Measurements from ENCODE around the gene MTERF4. TPM values are rescaled to one million over a fixed set of nuclear protein-coding genes. Genes with fewer than 3 reads are reported as not detected.

Gene MTERF4
- total and polyA plus RNA-seq, 10 of the 15 experiments (the other 5 are each of a cell fraction or from before 2014, with no cell fraction given) = 36.7 to 69.1 (median 45.5) TPM

GRCh38 chr2:241148891-241149674 lies 47.0 kb upstream of the MTERF4 start, which contains the start of gene PASK (continued):
- TF ChIP-seq, protein P1, sequence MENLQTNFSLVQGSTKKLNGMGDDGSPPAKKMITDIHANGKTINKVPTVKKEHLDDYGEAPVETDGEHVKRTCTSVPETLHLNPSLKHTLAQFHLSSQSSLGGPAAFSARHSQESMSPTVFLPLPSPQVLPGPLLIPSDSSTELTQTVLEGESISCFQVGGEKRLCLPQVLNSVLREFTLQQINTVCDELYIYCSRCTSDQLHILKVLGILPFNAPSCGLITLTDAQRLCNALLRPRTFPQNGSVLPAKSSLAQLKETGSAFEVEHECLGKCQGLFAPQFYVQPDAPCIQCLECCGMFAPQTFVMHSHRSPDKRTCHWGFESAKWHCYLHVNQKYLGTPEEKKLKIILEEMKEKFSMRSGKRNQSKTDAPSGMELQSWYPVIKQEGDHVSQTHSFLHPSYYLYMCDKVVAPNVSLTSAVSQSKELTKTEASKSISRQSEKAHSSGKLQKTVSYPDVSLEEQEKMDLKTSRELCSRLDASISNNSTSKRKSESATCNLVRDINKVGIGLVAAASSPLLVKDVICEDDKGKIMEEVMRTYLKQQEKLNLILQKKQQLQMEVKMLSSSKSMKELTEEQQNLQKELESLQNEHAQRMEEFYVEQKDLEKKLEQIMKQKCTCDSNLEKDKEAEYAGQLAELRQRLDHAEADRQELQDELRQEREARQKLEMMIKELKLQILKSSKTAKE (IDR thresholded peaks at IDR 0.05; ENCODE audit: low read depth, poor library complexity, severe bottlenecking) = no peak
- TF ChIP-seq HDGF (IDR thresholded peaks at IDR 0.05) (no peak), IRF5 (IDR thresholded peaks at IDR 0.05; ENCODE audit: borderline replicate concordance) (no peak), NRF1 (conservative IDR thresholded peaks at IDR 0.05; ENCODE audit: low read depth, low read length) (no peak), YY1 (IDR thresholded peaks at IDR 0.05; ENCODE audit: low read depth, low read length) (peak; percentile 92), FOXM1 (IDR thresholded peaks at IDR 0.05; ENCODE audit: low read depth, low read length) (no peak), LARP7 (IDR thresholded peaks at IDR 0.05) (peak; percentile 59; the same call in 1 of the 2 replicates), MYB (IDR thresholded peaks at IDR 0.05; ENCODE audit: borderline replicate concordance, low read depth, low read length) (no peak), CEBPB (IDR thresholded peaks at IDR 0.05; ENCODE audit: borderline replicate concordance in 1 of 2, low read depth in 2 of 2, low read length in 2 of 2) (no peak), HDAC2 (IDR thresholded peaks at IDR 0.05) (no peak), BMI1 (IDR thresholded peaks at IDR 0.05; ENCODE audit: borderline replicate concordance) (peak; percentile 56; the same call in 1 of the 2 replicates), ZZZ3 (IDR thresholded peaks at IDR 0.05; ENCODE audit: control insufficient read depth, insufficient read length, low read depth) (no peak), ZSCAN29 (IDR thresholded peaks at IDR 0.05) (no peak), FOXK2 (IDR thresholded peaks at IDR 0.05) (no peak), CREB1 (IDR thresholded peaks at IDR 0.05; ENCODE audit: low read depth) (0 out of 2 replicates have a peak, but pooled peaks have one; percentile 33), CREM (IDR thresholded peaks at IDR 0.05; ENCODE audit: low read depth) (0 out of 2 replicates have a peak, but pooled peaks have one; percentile 28), IRF4 (IDR thresholded peaks at IDR 0.05; ENCODE audit: low read depth, low read length) (no peak), ZNF274 (IDR thresholded peaks at IDR 0.05; ENCODE audit: insufficient read depth, insufficient read length) (no peak), MXI1 (IDR thresholded peaks at IDR 0.05; ENCODE audit: low read depth, low read length) (peak; percentile 90), ZBED1 (IDR thresholded peaks at IDR 0.05; ENCODE audit: borderline replicate concordance) (no peak), ZNF622 (IDR thresholded peaks at IDR 0.05) (no peak), TCF12 (IDR thresholded peaks at IDR 0.05; ENCODE audit: low read depth, low read length) (no peak), IRF3 (IDR thresholded peaks at IDR 0.05) (peak; percentile 79), KAT2A (conservative IDR thresholded peaks at IDR 0.05; ENCODE audit: control insufficient read depth, low read depth, low read length) (no peak), NBN (IDR thresholded peaks at IDR 0.05) (no peak)
- TF ChIP-seq, protein P2, sequence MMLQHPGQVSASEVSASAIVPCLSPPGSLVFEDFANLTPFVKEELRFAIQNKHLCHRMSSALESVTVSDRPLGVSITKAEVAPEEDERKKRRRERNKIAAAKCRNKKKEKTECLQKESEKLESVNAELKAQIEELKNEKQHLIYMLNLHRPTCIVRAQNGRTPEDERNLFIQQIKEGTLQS (IDR thresholded peaks at IDR 0.05; ENCODE audit: borderline replicate concordance, extremely low read depth, low read depth, low read length) = no peak
- TF ChIP-seq, protein P3, sequence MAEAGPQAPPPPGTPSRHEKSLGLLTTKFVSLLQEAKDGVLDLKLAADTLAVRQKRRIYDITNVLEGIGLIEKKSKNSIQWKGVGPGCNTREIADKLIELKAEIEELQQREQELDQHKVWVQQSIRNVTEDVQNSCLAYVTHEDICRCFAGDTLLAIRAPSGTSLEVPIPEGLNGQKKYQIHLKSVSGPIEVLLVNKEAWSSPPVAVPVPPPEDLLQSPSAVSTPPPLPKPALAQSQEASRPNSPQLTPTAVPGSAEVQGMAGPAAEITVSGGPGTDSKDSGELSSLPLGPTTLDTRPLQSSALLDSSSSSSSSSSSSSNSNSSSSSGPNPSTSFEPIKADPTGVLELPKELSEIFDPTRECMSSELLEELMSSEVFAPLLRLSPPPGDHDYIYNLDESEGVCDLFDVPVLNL (IDR thresholded peaks at IDR 0.05; ENCODE audit: low read depth, low read length) = peak; percentile 56; the same call in 1 of the 2 replicates
